PC-9 (cell line): ENCODE results near the gene ACTR3C. TPM values are rescaled to one million over a fixed set of nuclear protein-coding genes. Genes with fewer than 3 reads are reported as not detected.

ENCODE experiments used
- BruUV-seq: library from RNA; stranded (reverse); fragments of 400-500 nt; replicated peaks from 2 replicates; lab custom pipeline; 2021; lab: Mats Ljungman, UMichigan
- CTCF ChIA-PET: fragments of 300-600 bp; sonication (Branson Sonifier 250); formaldehyde crosslinking; loops from one replicate; lab custom pipeline; 2022; ENCODE audit warnings: antibody characterized with exemption; lab: Charles Lee
- POLR2A ChIA-PET: fragments of 300-600 bp; sonication (Branson Sonifier 250); formaldehyde crosslinking; loops from one replicate; lab custom pipeline; 2022; ENCODE audit warnings: antibody characterized with exemption; ENCODE audit not compliant: unreplicated experiment; lab: Charles Lee
- DNase-seq, 2 experiments: peaks; one replicate each; pipeline versions ENCODE4 v3.0.0 to v3.0.0-alpha.2; 2015 to 2022; ENCODE audit warnings: mixed read lengths in 1 of 2
- H2AFZ ChIP-seq: fragments of 200-600 bp; sonication (generic); 2 replicates; pipeline ENCODE4 v1.8.1; 2017; ENCODE audit warnings: antibody characterized with exemption
- H3F3A ChIP-seq: fragments of 200-600 bp; sonication (generic); 2 replicates; pipeline ENCODE4 v1.8.1; 2017; ENCODE audit warnings: antibody characterized with exemption, mild to moderate bottlenecking, low read depth; ENCODE audit not compliant: insufficient read depth
- H3K27ac ChIP-seq: fragments of 200-600 bp; sonication (generic); 2 replicates; pipeline ENCODE4 v1.6.1; 2016; ENCODE audit warnings: mixed run types
- H3K27me3 ChIP-seq: fragments of 200-600 bp; sonication (generic); 2 replicates; pipeline ENCODE4 v1.6.1; 2016; ENCODE audit warnings: low read depth, mixed run types; ENCODE audit not compliant: insufficient read depth
- H3K36me3 ChIP-seq: fragments of 200-600 bp; sonication (generic); 2 replicates; pipeline ENCODE4 v1.6.1; 2016; ENCODE audit warnings: low read depth, mixed run types
- H3K4me1 ChIP-seq: fragments of 200-600 bp; sonication (generic); replicated peaks from 2 replicates; pipeline ENCODE4 v1.6.1; 2016; ENCODE audit warnings: mixed run types; ENCODE audit not compliant: insufficient read depth
- H3K4me2 ChIP-seq: fragments of 200-600 bp; sonication (generic); 2 replicates; pipeline ENCODE4 v1.6.1; 2017; ENCODE audit warnings: mixed run types
- H3K4me3 ChIP-seq: fragments of 200-600 bp; sonication (generic); 2 replicates; pipeline ENCODE4 v1.6.1; 2016; ENCODE audit warnings: mixed run types
- H3K79me2 ChIP-seq: fragments of 200-600 bp; sonication (generic); 2 replicates; pipeline ENCODE4 v1.6.1; 2017; ENCODE audit warnings: low read depth, mixed run types
- H3K9me2 ChIP-seq: fragments of 200-600 bp; sonication (generic); 2 replicates; pipeline ENCODE4 v1.8.1; 2017; ENCODE audit warnings: mild to moderate bottlenecking; ENCODE audit not compliant: insufficient read depth
- H3K9me3 ChIP-seq: fragments of 200-600 bp; sonication (generic); 2 replicates; pipeline ENCODE4 v1.8.1; 2016; ENCODE audit warnings: low read depth; ENCODE audit not compliant: insufficient read depth
- H4K20me1 ChIP-seq: fragments of 200-600 bp; sonication (generic); 2 replicates; pipeline ENCODE4 v1.8.1; 2017; ENCODE audit not compliant: insufficient read depth
- EZH2 ChIP-seq: fragments of 200-600 bp; sonication (generic); IDR thresholded peaks from 2 replicates; pipeline ENCODE4 v1.8.0; 2017; ENCODE audit warnings: antibody characterized with exemption, low read depth
- intact Hi-C: fragments of 100-400 bp; cut with micrococcal nuclease; formaldehyde crosslinking; loops from one replicate; pipeline ENCODE4 v1.10.0; 2022; ENCODE audit not compliant: unreplicated experiment
- total RNA-seq: library from RNA; stranded (reverse); gene quantifications from 2 replicates; pipeline ENCODE4 v1.2.3, GENCODE V29; 2021
- TF ChIP-seq, protein P1 (sequence below): fragments of 200-600 bp; sonication (generic); conservative IDR thresholded peaks from 2 replicates; pipeline ENCODE4 v1.6.1; 2017; ENCODE audit warnings: mixed run types, antibody characterized with exemption, mild to moderate bottlenecking, moderate library complexity

ACTR3C gene
- total RNA-seq, 1 experiment from 2014 or later, result 34.5 TPM

DNA sequence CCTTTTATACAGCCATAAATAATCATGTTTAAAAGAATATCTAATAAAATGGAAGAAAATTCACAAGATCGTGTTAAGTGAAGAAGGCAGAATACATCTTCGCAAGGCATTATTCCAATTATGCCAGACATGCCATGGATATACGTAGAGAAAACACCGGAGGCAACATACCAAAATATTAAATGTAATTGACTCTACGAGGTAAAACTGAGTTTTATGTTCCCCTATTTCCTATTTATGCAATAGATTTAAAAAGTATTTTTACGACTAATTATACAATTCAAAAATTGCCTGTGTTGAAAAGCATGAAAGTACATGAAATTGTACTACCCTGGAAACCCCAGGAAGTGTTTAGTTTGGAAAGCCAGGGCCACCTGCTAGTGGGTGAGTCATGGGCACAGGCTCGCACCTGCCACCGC lies 44.3 kb upstream of the ACTR3C start:
- Histone ChIP-seq H3K9me3 (no peaks in the 10 kb centered on the region), H3K4me3 (peak overlapping the region; percentile 94), H3K27ac (peak overlapping the region; percentile 97), H3K27me3 (no peaks in the 10 kb centered on the region), H3K9me2 (no peaks in the 10 kb centered on the region), H4K20me1 (peaks cover 15% of the 10 kb centered on the region; the same call in 1 of the 2 replicates), H3K36me3 (peaks cover 7% of the 10 kb centered on the region; the same call in 1 of the 2 replicates), H3K4me2 (peak overlapping the region; percentile 100), H3F3A (peaks cover 19% of the 10 kb centered on the region), H3K4me1 (peaks cover 37% of the 10 kb centered on the region), H2AFZ (peak overlapping the region; percentile 83; the same call in 1 of the 2 replicates), H3K79me2 (peaks cover 39% of the 10 kb centered on the region)
- no TSS peak for BruUV-seq
- CTCF ChIA-PET, result interaction anchor here (0.7 kb wide), 1 partner anchor 501 kb away, joined by 3 read pairs; no protein-coding TSS in a partner anchor
- POLR2A ChIA-PET, result interaction anchor here (1.0 to 1.2 kb wide), 2 partner anchors 10 to 671 kb away, joined by 3 to 6 read pairs; no protein-coding TSS in a partner anchor
- intact Hi-C loops, result loop anchor here (1.0 to 2.0 kb wide), 2 partner anchors 12 to 45 kb away; partner anchors contain the start of genes ACTR3C, LRRC61 and ZNF775
- no peak for DNase-seq
- TF ChIP-seq EZH2, result no peak
- TF ChIP-seq, protein P1, sequence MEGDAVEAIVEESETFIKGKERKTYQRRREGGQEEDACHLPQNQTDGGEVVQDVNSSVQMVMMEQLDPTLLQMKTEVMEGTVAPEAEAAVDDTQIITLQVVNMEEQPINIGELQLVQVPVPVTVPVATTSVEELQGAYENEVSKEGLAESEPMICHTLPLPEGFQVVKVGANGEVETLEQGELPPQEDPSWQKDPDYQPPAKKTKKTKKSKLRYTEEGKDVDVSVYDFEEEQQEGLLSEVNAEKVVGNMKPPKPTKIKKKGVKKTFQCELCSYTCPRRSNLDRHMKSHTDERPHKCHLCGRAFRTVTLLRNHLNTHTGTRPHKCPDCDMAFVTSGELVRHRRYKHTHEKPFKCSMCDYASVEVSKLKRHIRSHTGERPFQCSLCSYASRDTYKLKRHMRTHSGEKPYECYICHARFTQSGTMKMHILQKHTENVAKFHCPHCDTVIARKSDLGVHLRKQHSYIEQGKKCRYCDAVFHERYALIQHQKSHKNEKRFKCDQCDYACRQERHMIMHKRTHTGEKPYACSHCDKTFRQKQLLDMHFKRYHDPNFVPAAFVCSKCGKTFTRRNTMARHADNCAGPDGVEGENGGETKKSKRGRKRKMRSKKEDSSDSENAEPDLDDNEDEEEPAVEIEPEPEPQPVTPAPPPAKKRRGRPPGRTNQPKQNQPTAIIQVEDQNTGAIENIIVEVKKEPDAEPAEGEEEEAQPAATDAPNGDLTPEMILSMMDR, result no peak

DNA sequence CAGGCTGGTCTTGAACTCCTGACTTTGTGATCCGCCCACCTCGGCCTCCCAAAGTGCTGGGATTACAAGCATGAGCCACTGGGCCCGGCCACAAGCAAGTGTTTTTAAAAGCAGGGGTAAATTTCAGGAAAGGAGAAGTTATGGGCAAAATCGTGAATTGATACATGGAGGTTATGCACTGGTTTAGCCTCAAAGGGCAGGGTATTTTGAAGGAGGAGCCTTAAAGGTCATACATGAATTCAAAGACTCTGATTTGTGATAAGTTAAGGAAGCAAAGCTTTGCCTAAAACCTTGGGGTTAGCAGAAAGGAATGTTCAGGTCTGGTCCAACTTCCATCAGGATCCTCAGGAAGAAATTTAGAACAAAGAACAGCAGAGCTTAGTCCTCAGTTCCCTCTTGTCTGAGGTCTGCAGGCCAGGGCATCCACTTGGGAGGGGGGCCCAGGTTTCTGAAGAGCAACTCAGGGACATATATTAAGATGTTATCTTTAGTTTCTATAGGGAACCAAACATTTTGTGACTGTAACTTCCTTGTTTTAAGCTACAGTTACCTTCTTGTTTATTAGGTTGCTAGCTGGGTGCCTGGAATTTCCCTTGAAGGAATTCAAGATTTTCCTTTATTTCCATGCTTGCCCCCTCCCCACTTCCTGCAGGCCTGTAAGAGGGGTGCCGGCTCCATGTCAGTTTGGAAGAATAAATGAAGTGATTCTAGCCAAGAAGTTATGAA lies 42.5 kb upstream of the ACTR3C start:
- POLR2A ChIA-PET, result interaction anchor here (0.6 kb wide), 2 partner anchors 13 to 21 kb away, joined by 7 to 8 read pairs; no protein-coding TSS in a partner anchor
- peak overlapping the region; percentile 39; the same call in 1 of the 2 replicates for H3K27ac ChIP-seq
- H3K27me3 ChIP-seq, result no peaks in the 10 kb centered on the region
- no peaks in the 10 kb centered on the region for H3K9me3 ChIP-seq
- H3K79me2 ChIP-seq, result peaks cover 20% of the 10 kb centered on the region
- H3K36me3 ChIP-seq, result no peaks in the 10 kb centered on the region; the same call in 1 of the 2 replicates
- no peak overlapping the region for H3K4me3 ChIP-seq
- H4K20me1 ChIP-seq, result peaks cover 9% of the 10 kb centered on the region; the same call in 1 of the 2 replicates
- H3K4me1 ChIP-seq, result peaks cover 37% of the 10 kb centered on the region
- CTCF ChIA-PET, result interaction anchor here (1.0 kb wide), 1 partner anchor 9 kb away, joined by 3 read pairs; no protein-coding TSS in a partner anchor
- no peak overlapping the region for H2AFZ ChIP-seq
- peak; percentile 43 to 80 for DNase-seq
- H3K4me2 ChIP-seq, result peak overlapping the region; percentile 5; the same call in 1 of the 2 replicates
- no TSS peak for BruUV-seq
- peaks cover 19% of the 10 kb centered on the region for H3F3A ChIP-seq
- intact Hi-C loops, result no loop called here
- H3K9me2 ChIP-seq, result no peaks in the 10 kb centered on the region
- TF ChIP-seq EZH2, result no peak
- TF ChIP-seq, protein P1, result no peak

DNA sequence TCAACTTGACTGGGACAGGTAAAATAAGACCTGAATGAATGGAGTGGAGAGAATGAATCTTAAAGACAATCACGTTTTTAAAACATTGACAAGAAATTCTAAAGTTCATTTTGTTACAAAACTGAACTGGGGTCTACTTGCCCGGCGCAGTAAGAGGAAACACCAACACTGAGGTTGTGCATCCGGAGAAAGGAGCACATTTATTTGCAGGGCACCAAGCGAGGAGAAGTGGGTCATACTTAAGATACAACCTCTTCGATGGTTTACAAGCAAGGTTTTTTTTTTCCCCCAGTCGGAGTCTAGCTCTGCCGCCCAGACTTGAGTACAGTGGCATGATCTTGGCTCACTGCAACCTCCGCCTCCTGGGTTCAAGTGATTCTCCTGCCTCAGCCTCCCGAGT lies 41.8 kb upstream of the ACTR3C start:
- Histone ChIP-seq H3K27ac (no peak overlapping the region), H3K4me3 (no peak overlapping the region), H2AFZ (no peak overlapping the region), H3K27me3 (no peaks in the 10 kb centered on the region), H3F3A (peaks cover 19% of the 10 kb centered on the region), H3K4me2 (no peak overlapping the region), H4K20me1 (0 out of 2 replicates have a peak, but pooled peaks cover 2% of the 10 kb centered on the region), H3K9me2 (no peaks in the 10 kb centered on the region), H3K36me3 (no peaks in the 10 kb centered on the region), H3K9me3 (no peaks in the 10 kb centered on the region), H3K79me2 (peaks cover 14% of the 10 kb centered on the region), H3K4me1 (peaks cover 30% of the 10 kb centered on the region)
- TF ChIP-seq, protein P1, result no peak
- TF ChIP-seq EZH2, result no peak
- ChIA-PET CTCF (no interaction called here), POLR2A (no interaction called here)
- DNase-seq, result no peak
- no TSS peak for BruUV-seq
- intact Hi-C loops, result no loop called here
